HG03103 (cell line): Measurements from ENCODE around the gene TMEM255B.
"Not testable (repeated sequence)": the region's sequence is repeated elsewhere in the genome, so short reads cannot be mapped to it uniquely, and the experiment has no call there.

Experiments
- ATAC-seq: cut with Tn5 transposase; IDR thresholded peaks from one replicate; pipeline ENCODE4 v1.9.1; 2021; ENCODE audit warnings: low read depth; ENCODE audit not compliant: unreplicated experiment

Gene TMEM255B

DNA sequence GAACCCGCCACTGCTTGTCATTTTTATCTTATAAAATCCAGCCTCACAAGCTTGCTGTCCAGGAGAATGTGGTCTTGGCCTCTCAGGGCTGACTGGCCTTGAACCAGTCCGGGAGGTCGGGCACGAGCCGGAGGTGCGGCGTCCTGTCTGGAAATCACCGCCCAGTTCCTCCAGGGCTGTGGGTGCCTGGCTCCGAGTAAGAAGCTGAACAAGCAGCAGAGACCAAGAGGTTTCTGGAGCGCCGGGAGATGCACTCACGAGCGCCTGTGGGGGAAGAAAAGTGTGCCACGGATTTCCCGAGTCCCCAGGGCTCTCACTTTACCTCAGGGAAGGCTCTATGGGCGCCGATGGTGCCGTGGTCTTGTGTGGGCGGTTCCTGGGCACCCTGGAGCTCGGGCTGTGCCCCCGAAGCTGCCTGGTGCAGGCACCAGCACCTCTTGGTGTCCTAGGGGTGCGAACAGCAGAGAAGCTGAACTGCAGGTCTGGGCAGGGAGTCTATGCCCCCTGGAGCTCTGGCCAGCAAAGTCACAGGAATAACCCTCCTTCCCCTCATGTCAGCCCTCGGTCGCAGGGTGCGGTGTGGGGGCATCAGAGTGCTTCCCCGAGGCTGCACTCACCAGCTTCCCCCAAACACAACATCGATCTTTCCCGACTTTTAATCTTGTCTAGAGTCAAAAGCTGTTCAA, 54.9 kb downstream of the TMEM255B start:
- ATAC-seq = no peak

GRCh38 chr13:113814435-113814821, 55.4 kb downstream of the TMEM255B start:
- ATAC-seq = no peak

DNA sequence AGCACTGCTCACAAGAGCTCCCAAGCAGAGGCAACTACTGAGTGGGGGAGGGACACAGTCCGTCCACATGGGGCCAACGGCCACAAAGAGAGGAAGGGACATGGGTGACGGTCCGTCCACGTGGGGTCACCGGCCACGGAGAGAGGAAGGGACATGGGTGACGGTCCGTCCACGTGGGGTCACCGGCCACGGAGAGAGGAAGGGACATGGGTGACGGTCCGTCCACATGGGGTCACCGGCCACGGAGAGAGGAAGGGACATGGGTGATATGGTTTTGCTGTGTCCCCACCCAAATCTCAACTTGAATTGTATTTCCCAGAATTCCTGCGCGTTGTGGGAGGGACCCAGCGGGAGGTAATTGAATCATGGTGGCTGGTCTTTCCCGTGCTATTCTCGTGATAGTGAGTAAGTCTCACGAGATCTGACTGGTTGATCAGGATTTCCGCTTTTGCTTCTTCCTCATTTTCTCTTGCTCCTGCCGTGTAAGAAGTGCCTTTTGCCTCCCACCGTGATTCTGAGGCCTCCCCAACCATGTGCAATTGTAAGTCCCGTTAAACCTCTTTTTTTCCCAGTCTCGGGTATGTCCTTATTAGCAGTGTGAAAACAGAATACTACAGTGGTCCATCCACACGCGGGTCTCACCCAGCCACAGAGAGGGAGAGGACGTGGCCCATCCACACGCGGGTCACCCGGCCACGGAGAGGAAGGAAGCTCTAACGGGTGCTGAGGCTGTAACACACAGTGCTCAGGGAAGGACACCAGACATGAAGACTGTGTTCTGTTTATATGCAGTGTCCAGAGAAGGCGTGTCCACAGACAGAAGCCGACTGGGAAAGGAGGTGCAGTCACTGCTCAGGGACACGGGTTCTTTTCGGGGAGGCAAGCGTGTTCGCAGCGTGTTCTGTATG, 56.4 kb downstream of the TMEM255B start:
- no peak for ATAC-seq

DNA sequence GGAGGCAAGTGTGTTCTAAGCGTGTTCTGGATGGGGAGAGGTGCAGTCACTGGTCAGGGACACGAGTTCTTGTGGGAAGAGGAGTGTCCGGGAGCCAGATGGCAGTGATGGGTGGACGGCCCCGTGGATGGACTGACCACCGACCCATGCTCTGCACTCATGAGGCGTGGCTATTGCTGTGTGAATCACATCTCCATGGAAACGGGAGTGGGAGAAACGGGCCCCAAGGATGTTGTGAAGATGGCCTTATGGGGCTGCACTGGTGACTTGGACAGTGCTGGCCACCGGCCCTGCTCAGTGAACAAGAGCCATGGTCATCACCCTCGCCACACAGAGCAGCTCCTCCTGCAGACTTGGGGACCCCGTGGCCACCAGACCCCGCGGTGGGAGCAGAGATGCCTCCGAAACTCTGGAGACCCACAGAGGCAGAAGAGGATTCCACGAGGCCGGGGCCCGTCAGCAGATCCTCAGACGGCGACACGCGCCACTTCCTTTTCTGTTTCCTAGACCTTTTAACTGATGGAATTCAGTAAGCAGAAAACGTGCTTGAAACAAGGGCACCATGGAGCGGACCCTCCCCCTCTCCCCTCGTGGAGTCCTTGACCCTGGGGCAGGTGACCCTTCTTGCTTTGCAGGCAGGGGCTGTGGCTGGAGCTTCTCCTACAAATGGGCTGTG, 57.4 kb downstream of the TMEM255B start:
- ATAC-seq = no peak

- peak; percentile 66 for ATAC-seq
Measured at GRCh38 chr13:113816946-113817859, 58.2 kb downstream of the TMEM255B start.

- ATAC-seq = no peak
Measured at GRCh38 chr13:113817860-113818691, 59.0 kb downstream of the TMEM255B start.

DNA sequence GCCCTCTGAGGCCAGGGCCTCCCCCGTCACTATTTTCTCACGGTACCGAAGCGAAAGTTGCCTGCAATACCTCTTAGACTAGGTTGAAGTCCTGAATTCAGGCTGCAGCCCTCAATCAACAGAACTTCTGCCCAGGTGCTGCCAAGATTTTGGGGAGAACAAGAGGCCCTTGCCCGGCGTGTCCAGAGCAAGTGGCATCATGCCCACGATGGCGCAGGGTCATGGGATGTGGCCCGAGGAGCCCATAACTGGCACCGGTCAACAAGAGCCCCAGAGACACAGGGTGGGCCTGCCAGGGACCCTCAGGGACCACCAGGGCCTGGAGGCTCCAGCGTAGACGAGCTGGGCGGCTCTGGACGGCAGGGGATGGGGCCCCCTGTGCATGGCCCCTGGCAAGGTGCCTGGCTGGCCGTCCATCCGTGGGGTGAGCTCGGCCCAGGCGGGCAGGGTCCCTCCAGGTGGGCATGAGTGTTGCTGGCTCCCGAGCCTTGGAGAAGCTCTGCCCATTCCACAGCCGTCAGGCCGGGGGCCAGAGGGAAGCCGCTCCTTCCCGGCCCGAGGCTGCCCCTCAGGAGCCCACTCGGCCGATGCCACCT, 59.8 kb downstream of the TMEM255B start:
- no peak for ATAC-seq

GRCh38 chr13:113819341-113819730, 60.3 kb downstream of the TMEM255B start:
- no peak for ATAC-seq

GRCh38 chr13:113819731-113820715, 61.0 kb downstream of the TMEM255B start:
- no peak for ATAC-seq

- ATAC-seq = no peak
Measured at GRCh38 chr13:113820813-113821651, 62.0 kb downstream of the TMEM255B start.

DNA sequence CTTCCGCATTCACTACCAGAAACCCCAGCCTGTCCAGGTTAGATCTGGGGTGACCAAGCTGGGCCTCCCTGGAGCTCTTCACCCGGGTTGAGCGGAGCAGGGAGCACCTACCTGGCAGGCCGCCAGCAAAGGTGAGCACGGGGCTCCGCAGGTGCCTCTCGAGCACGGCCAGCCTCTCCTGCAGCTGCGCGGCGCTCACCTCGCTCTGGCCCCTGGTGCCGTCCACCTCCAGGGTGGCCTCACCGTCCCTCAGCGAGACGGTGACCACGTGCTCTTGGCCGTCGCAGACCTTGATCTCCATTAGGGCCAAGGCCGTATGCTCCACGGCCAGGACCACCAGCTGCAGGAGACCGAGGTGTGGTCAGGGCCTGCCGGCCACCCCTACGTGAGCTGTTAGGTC, 62.8 kb downstream of the TMEM255B start:
- no peak for ATAC-seq

DNA sequence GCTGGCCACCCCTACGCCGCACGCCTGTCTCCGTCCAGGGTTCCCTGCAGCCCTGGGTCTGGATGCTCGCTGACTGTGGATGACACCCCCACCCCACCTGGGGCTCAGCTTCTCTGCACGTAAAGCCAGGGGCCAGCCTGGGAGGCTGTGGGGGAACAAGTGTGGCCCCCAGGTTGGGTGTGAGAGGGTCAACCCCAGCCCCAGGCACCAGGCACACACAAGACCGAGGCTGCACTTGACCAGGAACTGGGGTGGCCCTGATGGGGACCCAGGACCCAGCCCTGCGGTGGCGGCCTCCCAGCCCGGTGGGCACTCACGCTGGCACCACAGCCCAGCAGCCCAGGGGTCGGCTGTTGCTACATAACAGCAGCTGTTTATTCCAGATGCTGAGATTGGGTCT, 63.2 kb downstream of the TMEM255B start:
- ATAC-seq = no peak

GRCh38 chr13:113822956-113823744, 64.1 kb downstream of the TMEM255B start:
- no peak for ATAC-seq

DNA sequence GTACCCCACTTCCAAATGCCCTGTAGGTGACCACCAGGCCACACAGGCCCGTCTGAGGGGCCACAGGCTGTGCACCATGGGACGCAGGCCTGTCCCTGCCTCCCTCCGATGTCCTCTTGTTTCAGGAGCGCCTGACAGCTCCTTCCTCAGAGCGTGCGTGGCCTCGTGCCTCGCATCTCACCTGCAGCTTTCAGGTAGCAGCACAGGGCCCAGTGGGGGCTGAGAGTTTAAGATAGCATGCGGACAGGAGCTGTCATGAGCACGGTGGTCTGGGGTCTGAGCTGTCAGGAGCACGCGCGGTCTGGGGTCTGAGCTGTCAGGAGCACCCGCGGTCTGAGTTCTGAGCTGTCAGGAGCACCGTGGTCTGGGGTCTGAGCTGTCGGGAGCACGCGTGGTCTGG, 64.7 kb downstream of the TMEM255B start:
- no peak for ATAC-seq

- no peak for ATAC-seq
Measured at GRCh38 chr13:113825841-113826240, 66.8 kb downstream of the TMEM255B start.

DNA sequence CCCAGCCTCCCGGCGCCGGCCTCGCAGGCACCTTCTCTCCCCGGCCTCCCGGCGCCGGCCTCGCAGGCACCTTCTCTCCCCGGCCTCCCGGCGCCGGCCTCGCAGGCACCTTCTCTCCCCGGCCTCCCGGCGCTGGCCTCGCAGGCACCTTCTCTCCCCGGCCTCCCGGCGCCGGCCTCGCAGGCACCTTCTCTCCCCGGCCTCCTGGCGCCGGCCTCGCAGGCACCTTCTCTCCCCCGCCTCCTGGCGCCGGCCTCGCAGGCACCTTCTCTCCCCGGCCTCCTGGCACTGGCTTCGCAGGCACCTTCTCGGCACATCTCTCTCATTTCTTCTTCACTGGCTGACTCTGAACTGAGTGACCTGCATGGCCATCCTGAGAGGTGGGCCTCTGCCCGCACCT, 67.4 kb downstream of the TMEM255B start:
- not testable (repeated sequence) for ATAC-seq
